Erythroblast (primary cell): ENCODE results near the gene NIPBL.

ENCODE experiments used
- DNase-seq, 2 experiments: peaks; one replicate each; lab custom pipeline; 2025; lab: John Stamatoyannopoulos, UW
- GATA1 ChIP-seq: IDR thresholded peaks from 2 replicates; pipeline ENCODE4 v1.6.1; 2011; ENCODE audit warnings: low read depth, mild to moderate bottlenecking, control low read depth, low read length, moderate library complexity
- POLR2A ChIP-seq: IDR thresholded peaks from 2 replicates; pipeline ENCODE4 v1.6.1; 2011; ENCODE audit warnings: mild to moderate bottlenecking, low read length

The NIPBL gene

DNA sequence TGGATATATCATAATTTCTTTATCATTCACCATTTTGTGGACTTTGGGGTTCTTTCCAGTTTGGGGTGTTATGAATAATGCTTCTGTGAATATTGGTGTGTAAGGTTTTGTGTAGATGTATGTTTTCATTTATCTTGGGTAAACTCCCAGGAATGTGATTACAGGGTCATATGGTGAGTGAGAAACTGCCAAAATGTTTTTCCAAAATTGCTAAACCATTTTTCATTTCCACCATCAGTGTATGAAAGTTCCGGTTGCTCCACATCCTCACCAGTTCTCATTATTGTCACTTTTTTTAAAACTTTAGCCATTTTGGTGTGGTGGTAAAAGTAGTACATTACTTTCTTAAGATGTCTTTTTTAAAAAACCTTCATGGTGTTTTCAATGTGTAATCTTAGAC lies 152.9 kb downstream of the NIPBL start:
- no peak for DNase-seq

DNA sequence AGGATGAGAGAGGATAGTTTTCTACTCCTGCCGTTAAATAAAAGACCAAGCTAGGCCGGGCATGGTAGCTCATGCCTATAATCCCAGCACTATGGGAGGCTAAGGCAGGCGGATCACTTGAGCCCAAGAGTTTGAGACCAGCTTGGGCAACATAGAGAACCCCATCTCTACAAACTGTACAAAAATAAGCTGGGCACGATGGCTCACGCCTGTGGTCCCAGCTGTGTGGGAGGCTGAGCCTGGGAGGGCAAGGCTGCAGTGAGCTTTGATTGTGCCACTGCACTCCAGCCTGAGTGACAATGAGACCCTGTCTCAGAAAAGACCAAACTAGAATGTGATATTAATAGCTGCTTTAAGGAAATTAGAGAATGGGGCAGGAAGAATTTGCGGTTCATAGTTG lies 158.4 kb downstream of the NIPBL start:
- TF ChIP-seq POLR2A (no peak), GATA1 (no peak)
- DNase-seq: no peak

More for the DNA sequence above, 152.9 kb downstream of the NIPBL start:
- TF ChIP-seq GATA1 (no peak), POLR2A (no peak)

DNA sequence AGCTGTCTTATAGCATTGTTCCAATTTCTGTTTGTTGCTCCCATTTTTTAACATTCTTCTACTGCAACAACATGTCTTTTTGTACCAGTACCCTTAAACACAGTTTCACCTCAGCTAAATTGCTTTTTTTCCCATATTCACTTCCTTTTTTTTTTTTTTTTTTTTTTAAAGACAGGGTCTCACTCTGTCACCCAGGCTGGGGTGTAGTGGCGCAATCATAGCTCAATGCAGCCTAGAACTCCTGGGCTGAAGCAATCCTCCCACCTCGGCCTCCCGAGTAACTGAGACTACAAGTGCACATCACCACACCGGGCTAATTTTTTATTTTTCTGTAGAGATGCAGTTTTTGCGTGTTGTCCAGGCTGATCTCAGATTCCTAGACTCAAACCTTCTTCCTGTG lies 161.3 kb downstream of the NIPBL start:
- TF ChIP-seq GATA1 (no peak), POLR2A (no peak)
- DNase-seq: no peak

DNA sequence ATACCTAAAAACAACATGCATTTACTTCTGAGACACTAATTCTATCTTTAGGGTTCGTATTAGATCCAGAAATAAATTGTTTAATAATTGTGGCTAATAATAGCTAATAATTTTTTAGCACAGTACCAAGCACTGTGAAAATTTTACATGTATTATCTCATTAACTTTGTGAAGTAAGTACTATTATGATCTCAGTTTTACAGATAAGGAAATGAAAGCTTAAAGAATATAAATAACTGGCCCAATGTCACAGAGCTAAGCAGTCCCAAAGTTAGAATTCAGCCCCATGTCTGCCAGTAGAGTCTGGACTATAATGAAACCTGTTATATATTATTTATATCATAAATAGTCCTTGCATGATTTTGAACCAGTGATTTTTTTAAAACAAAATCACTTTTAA lies 163.3 kb downstream of the NIPBL start:
- TF ChIP-seq POLR2A: no peak
- DNase-seq: no peak

DNA sequence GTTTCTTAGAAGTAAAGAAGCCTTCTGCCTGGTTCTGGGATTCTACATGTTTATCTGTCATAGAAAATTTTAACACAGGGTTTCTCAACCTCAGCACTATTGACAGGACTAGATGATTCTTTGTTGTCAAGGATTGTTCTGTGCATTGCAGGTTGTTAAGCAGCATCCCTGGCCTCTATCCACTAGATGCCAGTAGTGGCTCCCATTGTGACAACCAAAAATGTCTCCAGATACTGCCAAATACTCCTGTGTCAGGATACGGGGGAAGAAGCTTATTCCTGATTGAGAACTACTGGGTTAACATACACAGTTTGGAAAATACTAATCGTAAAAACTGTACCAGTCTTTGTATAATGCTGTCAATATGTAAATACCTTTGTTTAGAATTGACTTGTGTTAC lies 167.1 kb downstream of the NIPBL start:
- DNase-seq: peak in 1 of 2 experiments; percentile 8

DNA sequence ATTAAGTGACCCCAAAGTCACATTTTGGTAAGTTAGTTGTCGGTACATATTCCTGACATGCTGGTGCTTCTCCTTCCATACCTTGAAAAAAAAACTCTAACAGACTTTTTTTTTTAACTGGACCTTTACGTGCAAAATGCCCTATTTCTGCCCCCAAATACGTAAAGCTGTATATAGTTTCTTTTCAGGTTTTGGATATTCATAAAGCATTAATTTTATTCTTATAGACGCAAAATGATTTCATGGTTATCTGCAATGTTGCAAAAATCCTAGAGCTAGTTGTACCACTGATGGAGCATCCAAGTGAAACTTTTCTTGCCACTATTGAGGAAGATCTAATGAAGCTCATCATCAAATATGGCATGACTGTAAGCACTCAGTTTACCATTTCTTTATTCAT lies 167.6 kb downstream of the NIPBL start:
- no peak for DNase-seq
- TF ChIP-seq POLR2A (no peak), GATA1 (no peak)

More for the DNA sequence above, 167.1 kb downstream of the NIPBL start:
- TF ChIP-seq GATA1: no peak
- TF ChIP-seq POLR2A: no peak

DNA sequence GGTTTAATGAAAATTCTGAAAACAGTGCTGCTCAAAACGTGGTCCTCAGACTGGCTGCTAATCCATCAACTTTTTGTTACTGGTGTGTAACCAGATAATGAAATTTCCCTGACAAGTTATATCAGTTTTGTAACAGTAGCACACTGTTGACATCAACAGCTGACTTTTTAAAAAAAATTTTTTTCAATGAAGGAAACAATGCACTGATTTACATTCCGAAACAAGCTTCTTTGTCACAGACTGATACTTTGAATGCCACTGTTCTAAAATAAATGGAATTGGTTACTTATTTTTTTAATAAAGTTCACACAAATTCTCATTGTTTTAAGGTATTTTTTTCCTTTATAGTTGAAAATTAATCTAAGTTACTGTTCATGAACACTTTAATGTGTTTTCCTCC lies 169.1 kb downstream of the NIPBL start:
- DNase-seq: no peak
- no peak for TF ChIP-seq POLR2A
- no peak for TF ChIP-seq GATA1

DNA sequence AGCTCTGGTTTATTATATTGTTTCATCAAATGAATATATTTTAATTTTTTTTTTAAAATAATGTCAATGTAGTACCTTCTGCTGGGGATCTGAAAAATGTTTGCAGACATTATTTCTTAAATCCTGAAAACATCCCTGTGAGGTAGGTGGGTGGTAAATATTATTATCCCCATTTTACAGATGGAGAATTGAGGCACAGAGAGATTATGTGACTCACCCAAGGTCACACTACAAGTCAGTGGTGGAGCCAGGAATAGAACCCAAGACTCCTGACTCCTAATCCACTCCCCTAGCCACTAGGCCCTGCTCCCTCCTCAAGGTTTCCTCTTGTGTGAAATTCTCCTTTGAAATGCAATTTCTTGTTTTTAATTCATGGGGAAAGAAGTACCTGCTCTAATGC lies 171.4 kb downstream of the NIPBL start:
- no peak for TF ChIP-seq GATA1
- no peak for TF ChIP-seq POLR2A
- no peak for DNase-seq

DNA sequence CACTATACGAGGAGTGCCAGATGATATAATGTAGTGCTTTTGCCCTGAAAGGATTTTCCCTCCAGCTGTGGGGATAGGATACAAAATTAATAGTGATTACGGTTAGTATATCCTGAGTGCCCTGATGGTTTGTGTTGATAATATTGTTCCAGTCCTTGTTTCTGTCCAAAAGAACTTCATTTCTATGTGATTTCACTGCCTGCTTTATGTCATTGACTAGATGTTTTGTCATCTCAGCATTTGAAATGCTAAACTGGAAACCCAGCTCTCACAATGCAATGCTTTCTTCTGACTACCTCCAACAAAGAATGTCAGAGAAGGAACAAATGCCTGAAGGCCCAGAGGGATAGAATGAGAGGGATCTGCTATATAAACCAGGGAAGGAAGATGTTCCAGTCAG lies 177.8 kb downstream of the NIPBL start:
- TF ChIP-seq GATA1: no peak
- no peak for TF ChIP-seq POLR2A
- no peak for DNase-seq

DNA sequence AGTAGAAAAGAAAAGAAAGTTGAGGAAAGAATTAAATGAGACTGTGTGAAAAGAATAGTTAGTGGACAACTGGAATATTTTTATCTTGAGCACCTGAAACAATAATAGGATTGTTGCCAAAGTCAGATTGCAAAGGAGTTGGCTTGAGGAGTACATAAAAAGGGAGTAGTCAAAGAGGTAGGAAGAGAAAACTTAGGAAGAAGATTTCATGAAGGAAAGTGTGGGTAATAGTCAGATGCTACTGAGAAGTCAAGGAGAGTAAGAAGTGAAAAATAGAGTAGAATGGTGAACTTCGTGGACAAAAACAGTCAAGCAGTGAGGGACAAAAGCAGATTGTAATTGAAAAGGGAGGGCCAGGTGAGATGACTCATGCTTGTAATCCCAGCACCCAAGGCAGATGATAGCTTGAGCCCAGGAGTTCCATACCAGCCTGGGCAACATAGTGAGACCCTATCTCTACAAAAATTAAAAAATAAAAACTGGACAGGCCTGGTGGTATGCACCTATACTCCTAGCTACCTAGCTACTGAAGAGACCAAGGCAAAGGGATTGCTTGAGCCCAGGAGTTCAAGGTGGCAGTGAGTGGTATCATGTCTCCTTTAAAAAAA lies 178.9 kb downstream of the NIPBL start:
- DNase-seq: no peak
- TF ChIP-seq GATA1 (no peak), POLR2A (no peak)

DNA sequence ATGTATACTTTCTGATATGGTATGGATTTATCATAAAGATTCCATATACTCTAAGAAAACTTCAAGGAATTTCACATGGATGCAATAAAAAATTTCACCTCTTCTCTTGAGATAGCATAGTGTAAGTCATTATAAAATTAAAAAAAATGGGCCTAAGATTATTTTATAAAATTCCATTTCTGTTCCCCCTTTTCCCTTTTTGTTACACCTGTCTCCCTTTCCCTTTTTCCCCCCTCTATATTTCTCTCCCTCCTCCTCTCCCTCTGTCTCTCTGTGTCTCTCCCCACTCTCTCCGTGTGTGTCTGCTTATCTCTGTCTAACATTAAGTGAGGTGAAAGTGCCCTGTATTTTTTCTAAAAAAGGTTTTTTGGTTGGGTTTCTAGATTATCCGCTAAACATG lies 180.2 kb downstream of the NIPBL start:
- no peak for DNase-seq
- no peak for TF ChIP-seq POLR2A
- no peak for TF ChIP-seq GATA1

DNA sequence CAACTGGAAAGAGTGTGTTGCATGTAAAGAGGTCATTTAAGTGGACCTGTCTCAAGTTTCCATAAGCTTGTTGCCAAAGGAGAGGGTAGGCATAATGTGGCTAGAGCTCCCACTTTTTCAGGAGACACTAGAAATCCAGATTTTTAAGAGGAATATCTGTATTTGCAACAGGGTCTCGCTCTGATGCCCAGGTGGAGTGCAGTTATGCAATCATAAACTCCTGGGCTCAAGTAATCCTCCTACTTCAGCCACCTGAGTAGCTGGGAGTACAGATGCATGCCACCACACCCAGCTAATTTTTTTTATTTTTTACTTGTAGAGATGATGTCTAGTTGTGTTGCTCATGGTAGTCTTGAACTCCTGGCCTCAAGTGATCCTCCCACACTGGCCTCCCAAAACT lies 183.5 kb downstream of the NIPBL start:
- TF ChIP-seq GATA1 (no peak), POLR2A (no peak)
- DNase-seq: no peak

DNA sequence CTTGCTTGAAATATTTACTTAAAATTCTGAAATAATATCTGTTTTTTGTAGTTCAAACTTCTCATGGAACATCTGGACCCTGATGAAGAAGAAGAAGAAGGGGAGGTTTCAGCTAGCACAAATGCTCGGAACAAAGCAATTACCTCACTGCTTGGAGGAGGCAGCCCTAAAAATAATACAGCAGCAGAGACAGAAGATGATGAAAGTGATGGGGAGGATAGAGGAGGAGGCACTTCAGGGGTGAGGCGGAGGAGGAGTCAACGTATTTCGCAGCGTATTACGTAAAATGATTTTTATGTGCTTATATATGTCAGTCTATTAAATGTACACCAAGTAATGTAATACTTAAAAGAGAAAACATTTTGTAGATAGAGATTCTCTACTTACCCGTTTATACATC lies 187.2 kb downstream of the NIPBL start:
- DNase-seq: no peak
- TF ChIP-seq POLR2A (no peak), GATA1 (no peak)

DNA sequence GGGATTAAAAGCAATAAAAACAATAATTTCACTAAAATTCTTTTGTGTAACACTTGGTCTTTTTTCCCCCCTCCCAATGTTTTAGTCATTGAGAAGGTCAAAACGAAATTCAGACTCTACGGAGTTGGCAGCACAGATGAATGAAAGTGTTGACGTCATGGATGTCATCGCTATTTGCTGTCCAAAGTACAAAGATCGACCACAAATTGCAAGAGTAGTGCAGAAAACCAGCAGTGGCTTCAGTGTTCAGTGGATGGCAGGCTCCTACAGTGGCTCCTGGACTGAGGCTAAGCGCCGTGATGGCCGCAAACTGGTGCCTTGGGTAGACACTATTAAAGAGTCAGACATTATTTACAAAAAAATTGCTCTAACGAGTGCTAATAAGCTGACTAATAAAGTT lies 187.9 kb downstream of the NIPBL start:
- DNase-seq: no peak
- TF ChIP-seq GATA1 (no peak), POLR2A (no peak)

DNA sequence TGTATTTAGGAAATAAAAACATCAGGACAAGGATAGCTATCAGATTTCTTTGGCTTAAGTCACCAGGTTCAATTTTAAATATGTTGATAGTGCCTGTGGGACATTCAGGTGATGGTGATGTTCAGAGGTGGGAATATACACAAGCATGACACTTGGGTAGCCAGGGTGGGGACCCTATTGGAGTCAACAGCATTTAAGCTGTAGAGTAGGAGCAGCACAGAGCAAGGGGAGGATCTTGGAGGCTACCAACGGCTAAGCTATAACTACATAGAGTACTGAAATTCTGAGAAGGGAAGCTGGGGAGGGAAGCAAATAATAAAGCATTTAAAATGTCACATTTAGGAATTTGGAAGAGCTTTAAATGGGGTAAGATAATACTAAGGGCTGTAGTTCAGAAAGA lies 194.9 kb downstream of the NIPBL start:
- TF ChIP-seq POLR2A (no peak), GATA1 (no peak)
- no peak for DNase-seq
